AG04450 (cell line): ENCODE results near the gene TECTA. TPM values are rescaled to one million over a fixed set of nuclear protein-coding genes. Genes with fewer than 3 reads are reported as not detected.

Experiments used
- CTCF ChIA-PET: fragments of 300-600, 350-600 bp; formaldehyde crosslinking; extraction: SDS; loops from one replicate; lab custom pipeline; 2022; ENCODE audit warnings: antibody characterized with exemption, inconsistent platforms; lab: Charles Lee
- POLR2A ChIA-PET: fragments of 350-600 bp; formaldehyde crosslinking; extraction: SDS; loops from one replicate; lab custom pipeline; 2021; ENCODE audit warnings: antibody characterized with exemption, inconsistent platforms; lab: Yijun Ruan, JAX
- DNase-seq: peaks from one replicate; pipeline ENCODE4 v3.0.0-alpha.2; 2011; ENCODE audit warnings: low read depth, low spot score
- H3K27ac ChIP-seq: one replicate; pipeline ENCODE4 v1.5.1; 2012; ENCODE audit warnings: low read depth, low read length, control low read depth
- H3K27me3 ChIP-seq: one replicate; pipeline ENCODE4 v1.6.0; 2012; ENCODE audit warnings: low read length; ENCODE audit not compliant: control insufficient read depth, insufficient read depth
- H3K4me3 ChIP-seq: 2 replicates; pipeline ENCODE4 v1.5.1; 2011; ENCODE audit warnings: mild to moderate bottlenecking, low read depth, low read length, control low read depth
- H3K9me3 ChIP-seq: 2 replicates; pipeline ENCODE4 v1.5.1; 2012; ENCODE audit warnings: low read length; ENCODE audit not compliant: control insufficient read depth, insufficient read depth
- polyA plus RNA-seq: library from polyadenylated mRNA; depleted of rRNA; stranded (reverse); fragments of >200 nt; gene quantifications from 2 replicates; pipeline ENCODE4 v1.2.3, GENCODE V29; 2011
- TF ChIP-seq, protein P1 (sequence below): IDR thresholded peaks from 2 replicates; pipeline ENCODE4 v1.5.1; 2011; ENCODE audit warnings: low read depth, low read length, control low read depth, inconsistent platforms

Gene TECTA
- polyA plus RNA-seq, 1 experiment: 0.37 TPM

DNA sequence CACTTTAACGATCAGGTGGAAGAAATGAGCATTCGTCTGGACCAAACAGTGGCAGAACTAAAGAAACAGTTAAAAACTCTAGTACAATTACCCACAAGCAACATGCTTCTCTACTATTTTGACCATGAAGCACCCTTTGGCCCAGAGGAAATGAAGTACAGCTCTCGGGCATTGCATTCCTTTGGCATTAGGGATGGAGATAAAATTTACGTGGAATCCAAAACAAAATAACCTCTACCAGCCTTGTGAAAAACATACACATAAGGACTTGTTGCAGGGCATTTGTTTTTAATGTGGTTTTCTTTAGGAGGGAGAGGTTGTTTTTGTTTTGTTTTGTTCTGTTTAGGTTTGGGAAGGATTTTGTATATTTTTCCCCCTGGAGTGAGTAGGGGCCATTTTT lies 14.2 kb upstream of the TECTA start:
- no peak for DNase-seq
- Histone ChIP-seq H3K4me3 (no peak overlapping the region), H3K27ac (no peak overlapping the region), H3K27me3 (no peaks in the 10 kb centered on the region), H3K9me3 (no peaks in the 10 kb centered on the region)
- TF ChIP-seq, protein P1, sequence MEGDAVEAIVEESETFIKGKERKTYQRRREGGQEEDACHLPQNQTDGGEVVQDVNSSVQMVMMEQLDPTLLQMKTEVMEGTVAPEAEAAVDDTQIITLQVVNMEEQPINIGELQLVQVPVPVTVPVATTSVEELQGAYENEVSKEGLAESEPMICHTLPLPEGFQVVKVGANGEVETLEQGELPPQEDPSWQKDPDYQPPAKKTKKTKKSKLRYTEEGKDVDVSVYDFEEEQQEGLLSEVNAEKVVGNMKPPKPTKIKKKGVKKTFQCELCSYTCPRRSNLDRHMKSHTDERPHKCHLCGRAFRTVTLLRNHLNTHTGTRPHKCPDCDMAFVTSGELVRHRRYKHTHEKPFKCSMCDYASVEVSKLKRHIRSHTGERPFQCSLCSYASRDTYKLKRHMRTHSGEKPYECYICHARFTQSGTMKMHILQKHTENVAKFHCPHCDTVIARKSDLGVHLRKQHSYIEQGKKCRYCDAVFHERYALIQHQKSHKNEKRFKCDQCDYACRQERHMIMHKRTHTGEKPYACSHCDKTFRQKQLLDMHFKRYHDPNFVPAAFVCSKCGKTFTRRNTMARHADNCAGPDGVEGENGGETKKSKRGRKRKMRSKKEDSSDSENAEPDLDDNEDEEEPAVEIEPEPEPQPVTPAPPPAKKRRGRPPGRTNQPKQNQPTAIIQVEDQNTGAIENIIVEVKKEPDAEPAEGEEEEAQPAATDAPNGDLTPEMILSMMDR: no peak
- ChIA-PET CTCF (no interaction called here), POLR2A (no interaction called here)

DNA sequence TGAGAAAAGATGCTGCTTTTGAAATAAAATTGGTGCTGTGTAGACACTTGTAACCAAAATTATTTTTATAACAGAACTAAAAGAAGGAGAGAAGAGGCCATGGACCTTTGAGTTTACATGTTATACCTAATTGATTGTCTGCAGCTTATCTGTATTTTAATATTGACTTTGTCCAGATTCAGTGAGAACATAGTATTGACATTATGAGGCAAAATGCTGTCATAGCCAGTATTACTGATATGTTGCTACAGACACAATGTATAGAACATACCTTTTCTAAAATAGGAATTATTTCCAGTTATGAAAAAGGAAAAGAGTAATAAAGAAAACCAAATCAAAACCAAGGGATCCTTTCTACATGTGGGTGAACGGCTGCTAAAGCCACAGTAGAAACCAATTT lies 11.5 kb upstream of the TECTA start:
- Histone ChIP-seq H3K9me3 (no peaks in the 10 kb centered on the region), H3K27me3 (no peaks in the 10 kb centered on the region), H3K4me3 (no peak overlapping the region), H3K27ac (no peak overlapping the region)
- CTCF ChIA-PET: no interaction called here
- no peak for DNase-seq
- POLR2A ChIA-PET: no interaction called here
- TF ChIP-seq, protein P1: no peak

DNA sequence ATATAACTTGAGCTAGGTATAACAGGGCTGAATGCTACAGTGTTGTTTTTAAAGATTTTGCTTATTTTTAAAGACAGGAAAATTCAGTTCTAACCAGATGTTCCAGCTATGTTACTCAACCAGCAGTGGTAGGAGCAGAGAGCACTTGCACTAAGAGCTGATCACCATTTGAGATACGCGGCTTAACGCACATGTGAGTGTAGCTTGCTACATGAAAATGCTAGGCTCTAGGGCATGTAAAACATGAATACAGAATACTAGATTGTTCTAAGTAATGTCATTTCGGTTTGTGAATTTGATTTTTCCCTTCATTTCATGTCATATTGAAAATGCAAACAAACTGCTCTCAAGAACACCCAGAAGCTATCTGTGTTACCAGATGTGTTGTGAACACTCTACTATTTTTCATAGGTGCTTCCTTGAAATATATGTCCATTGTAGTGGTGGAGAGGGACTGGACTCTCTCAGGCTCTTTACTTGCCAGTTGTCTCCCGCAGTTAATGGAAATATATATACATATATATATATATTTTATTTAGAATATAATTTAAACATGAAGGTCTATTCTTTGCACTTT lies 10.8 kb upstream of the TECTA start:
- no peak for DNase-seq
- TF ChIP-seq, protein P1: no peak
- ChIA-PET CTCF (interaction anchor here (0.6 kb wide), 1 partner anchor 288 kb away, joined by 3 read pairs; no protein-coding TSS in a partner anchor), POLR2A (no interaction called here)
- H3K9me3 ChIP-seq: no peaks in the 10 kb centered on the region
- H3K4me3 ChIP-seq: no peak overlapping the region
- H3K27ac ChIP-seq: no peak overlapping the region
- H3K27me3 ChIP-seq: peaks cover 2% of the 10 kb centered on the region

DNA sequence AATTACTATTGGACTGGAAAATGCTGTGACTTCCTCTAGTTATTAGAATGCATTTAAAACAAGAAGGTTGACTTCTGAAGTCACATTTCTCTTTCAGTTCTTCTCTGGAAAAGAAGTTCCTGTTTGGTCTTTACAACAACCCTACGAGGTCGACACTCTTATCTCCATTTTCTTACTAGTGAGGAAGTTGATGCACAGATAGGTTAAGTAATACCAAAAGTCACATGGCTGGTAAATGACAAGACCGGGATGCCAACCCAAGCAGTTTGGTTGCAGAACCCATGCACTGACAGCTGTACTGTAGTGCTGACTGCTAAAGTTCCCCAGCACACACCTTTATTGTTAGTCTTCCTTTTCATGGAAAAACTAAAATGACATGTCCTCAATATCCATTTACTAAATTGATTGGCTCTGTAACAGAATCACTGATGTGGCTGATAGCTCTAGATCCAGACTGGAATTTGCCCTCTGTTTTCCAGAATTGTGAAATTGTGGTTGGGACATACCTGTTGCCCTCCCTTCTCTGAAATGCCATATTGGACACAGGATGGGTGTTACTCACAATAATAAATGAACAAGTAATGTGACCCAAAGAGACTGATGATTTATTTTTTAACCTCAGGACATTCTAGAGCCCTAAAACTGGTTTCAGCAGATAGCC lies 9.4 kb upstream of the TECTA start:
- TF ChIP-seq, protein P1: no peak
- POLR2A ChIA-PET: no interaction called here
- no peak for DNase-seq
- H3K27me3 ChIP-seq: peaks cover 2% of the 10 kb centered on the region
- CTCF ChIA-PET: no interaction called here
- H3K9me3 ChIP-seq: no peaks in the 10 kb centered on the region
- H3K27ac ChIP-seq: no peak overlapping the region
- no peak overlapping the region for H3K4me3 ChIP-seq

DNA sequence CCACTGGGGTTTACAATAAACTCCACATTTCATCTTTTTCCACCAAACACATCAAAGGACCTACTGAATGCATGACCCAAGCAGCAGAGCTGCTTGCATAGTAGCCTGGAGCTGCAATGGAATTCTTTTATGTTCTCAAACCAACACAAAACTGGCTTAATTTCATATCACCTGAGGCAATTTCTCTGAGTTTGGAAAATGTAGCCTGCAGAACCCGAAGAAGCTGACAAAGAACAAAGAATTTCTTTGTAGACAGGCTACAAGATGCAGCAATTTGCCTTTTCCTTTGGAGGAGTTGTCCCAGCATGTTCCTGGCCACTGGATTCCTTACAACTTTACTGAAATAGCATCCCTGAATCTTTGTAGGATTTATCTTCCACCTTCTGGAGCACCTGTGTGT lies 5.5 kb upstream of the TECTA start:
- TF ChIP-seq, protein P1: no peak
- H3K27ac ChIP-seq: no peak overlapping the region
- ChIA-PET POLR2A (no interaction called here), CTCF (no interaction called here)
- H3K27me3 ChIP-seq: peaks cover 2% of the 10 kb centered on the region
- no peak overlapping the region for H3K4me3 ChIP-seq
- DNase-seq: no peak
- no peaks in the 10 kb centered on the region for H3K9me3 ChIP-seq
